ENCODE measurements around the gene ELOVL4. TPM values are rescaled to one million over a fixed set of nuclear protein-coding genes. Genes with fewer than 3 reads are reported as not detected.

Gene ELOVL4
- total and polyA plus RNA-seq, 2 of the 4 experiments (the other 2 are of a cell fraction) = 2.2 to 2.3 TPM

Other genes with a start within 250 kb of the ELOVL4 start
- 21.5 and 35.3 TPM in 2 replicates for gene TTK, start 57.1 kb upstream of the ELOVL4 start, total RNA-seq (2012; rRNA removed)
- gene TTK, start 57.1 kb upstream of the ELOVL4 start, polyA plus RNA-seq (2012; rRNA removed) = 7.2 and 7.5 TPM in 2 replicates
- gene BCKDHB, start 159.1 kb upstream of the ELOVL4 start, total RNA-seq (2012; rRNA removed) = 11.8 and 16.4 TPM in 2 replicates
- 8.9 and 11.2 TPM in 2 replicates for gene BCKDHB, start 159.1 kb upstream of the ELOVL4 start, polyA plus RNA-seq (2012; rRNA removed)

Measured in IMR-90 (cell line).